ENCODE data around the gene RINL.

DNA sequence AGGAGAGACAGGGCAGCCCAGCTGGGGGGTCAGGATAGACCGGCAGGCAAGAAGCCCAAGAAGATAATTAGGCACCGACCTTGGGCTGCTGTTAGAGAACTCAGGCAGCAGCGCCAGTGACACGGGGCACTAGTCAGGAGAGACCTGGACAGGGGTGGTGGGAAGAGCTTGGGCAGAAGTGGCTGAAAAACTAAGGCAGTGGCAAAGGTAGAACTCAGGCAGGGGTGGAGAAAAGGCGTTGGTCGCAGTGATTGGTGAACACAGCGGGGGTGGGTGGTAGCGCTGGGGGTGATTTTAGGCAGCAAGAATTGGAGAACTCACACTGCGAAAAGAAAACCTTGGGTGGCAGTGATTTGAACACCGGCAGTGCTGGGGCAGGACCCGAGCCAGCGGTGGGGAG, 29.6 kb upstream of the RINL start:
- TF ChIP-seq SMAD4 (CRISPR knock-in tag; IDR thresholded peaks at IDR 0.05) = no peak
- TF ChIP-seq, protein P1, sequence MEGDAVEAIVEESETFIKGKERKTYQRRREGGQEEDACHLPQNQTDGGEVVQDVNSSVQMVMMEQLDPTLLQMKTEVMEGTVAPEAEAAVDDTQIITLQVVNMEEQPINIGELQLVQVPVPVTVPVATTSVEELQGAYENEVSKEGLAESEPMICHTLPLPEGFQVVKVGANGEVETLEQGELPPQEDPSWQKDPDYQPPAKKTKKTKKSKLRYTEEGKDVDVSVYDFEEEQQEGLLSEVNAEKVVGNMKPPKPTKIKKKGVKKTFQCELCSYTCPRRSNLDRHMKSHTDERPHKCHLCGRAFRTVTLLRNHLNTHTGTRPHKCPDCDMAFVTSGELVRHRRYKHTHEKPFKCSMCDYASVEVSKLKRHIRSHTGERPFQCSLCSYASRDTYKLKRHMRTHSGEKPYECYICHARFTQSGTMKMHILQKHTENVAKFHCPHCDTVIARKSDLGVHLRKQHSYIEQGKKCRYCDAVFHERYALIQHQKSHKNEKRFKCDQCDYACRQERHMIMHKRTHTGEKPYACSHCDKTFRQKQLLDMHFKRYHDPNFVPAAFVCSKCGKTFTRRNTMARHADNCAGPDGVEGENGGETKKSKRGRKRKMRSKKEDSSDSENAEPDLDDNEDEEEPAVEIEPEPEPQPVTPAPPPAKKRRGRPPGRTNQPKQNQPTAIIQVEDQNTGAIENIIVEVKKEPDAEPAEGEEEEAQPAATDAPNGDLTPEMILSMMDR (IDR thresholded peaks at IDR 0.05) = no peak
- TF ChIP-seq SMAD3 (CRISPR knock-in tag; IDR thresholded peaks at IDR 0.05; ENCODE audit: borderline replicate concordance) = no peak
- no peak for TF ChIP-seq ZNF263 (CRISPR knock-in tag; IDR thresholded peaks at IDR 0.05; ENCODE audit: low read depth)
- TF ChIP-seq, protein P2, sequence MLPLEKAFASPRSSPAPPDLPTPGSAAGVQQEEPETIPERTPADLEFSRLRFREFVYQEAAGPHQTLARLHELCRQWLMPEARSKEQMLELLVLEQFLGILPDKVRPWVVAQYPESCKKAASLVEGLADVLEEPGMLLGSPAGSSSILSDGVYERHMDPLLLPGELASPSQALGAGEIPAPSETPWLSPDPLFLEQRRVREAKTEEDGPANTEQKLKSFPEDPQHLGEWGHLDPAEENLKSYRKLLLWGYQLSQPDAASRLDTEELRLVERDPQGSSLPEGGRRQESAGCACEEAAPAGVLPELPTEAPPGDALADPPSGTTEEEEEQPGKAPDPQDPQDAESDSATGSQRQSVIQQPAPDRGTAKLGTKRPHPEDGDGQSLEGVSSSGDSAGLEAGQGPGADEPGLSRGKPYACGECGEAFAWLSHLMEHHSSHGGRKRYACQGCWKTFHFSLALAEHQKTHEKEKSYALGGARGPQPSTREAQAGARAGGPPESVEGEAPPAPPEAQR (CRISPR knock-in tag; IDR thresholded peaks at IDR 0.05) = no peak
- TF ChIP-seq CBFB (CRISPR knock-in tag; IDR thresholded peaks at IDR 0.05; ENCODE audit: low read depth) = no peak
- no peak for TF ChIP-seq ZNF121 (CRISPR knock-in tag; IDR thresholded peaks at IDR 0.05)

Measured in WTC11 (cell line).